ENCODE data around the gene SPRED2. TPM values are rescaled to one million over a fixed set of nuclear protein-coding genes. Genes with fewer than 3 reads are reported as not detected.

Gene SPRED2
- polyA plus RNA-seq, 1 donor from 2014 or later = 5.3 TPM

DNA sequence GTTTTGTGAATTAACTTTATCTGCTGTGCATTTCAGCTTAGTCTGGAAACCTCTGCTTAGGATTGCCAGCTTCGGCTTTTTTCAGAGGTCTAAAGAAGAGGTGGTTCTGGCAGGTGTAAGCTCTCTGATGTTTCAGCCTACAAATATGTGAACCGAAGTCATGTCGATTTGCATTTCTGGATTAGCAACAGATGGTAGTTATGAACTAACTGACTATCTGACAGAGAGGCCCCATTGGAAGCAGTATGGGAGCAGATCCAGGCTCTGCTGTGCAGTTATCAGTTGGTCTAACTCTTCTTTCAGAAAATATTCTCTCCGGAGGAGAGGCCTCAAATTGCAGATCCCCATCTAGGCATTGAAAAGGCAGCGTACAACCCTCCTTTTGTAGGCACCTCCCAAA lies 32.7 kb upstream of the SPRED2 start:
- Histone ChIP-seq H3K36me3 (ENCODE audit: insufficient read depth, low read length) (no peaks in the 10 kb centered on the region), H3K27ac (ENCODE audit: low read length) (no peak overlapping the region), H4K20me1 (ENCODE audit: insufficient read depth) (no peaks in the 10 kb centered on the region), H3F3A (ENCODE audit: insufficient read depth, low read length, poor library complexity, severe bottlenecking) (no peaks in the 10 kb centered on the region), H3K9ac (ENCODE audit: low read length) (no peak overlapping the region), H3K4me3 (ENCODE audit: low read length) (no peak overlapping the region), H2AFZ (ENCODE audit: low read depth, low read length) (no peak overlapping the region), H3K9me2 (ENCODE audit: insufficient read depth, low read length) (no peaks in the 10 kb centered on the region), H3K9me3 (ENCODE audit: low read length) (no peaks in the 10 kb centered on the region), H3K4me2 (ENCODE audit: low read length) (no peak overlapping the region), H3K79me2 (replicated peaks; ENCODE audit: insufficient read depth, low read length) (no peaks in the 10 kb centered on the region), H3K27me3 (ENCODE audit: insufficient read depth, low read depth, low read length) (no peaks in the 10 kb centered on the region)
- TF ChIP-seq, protein P1, sequence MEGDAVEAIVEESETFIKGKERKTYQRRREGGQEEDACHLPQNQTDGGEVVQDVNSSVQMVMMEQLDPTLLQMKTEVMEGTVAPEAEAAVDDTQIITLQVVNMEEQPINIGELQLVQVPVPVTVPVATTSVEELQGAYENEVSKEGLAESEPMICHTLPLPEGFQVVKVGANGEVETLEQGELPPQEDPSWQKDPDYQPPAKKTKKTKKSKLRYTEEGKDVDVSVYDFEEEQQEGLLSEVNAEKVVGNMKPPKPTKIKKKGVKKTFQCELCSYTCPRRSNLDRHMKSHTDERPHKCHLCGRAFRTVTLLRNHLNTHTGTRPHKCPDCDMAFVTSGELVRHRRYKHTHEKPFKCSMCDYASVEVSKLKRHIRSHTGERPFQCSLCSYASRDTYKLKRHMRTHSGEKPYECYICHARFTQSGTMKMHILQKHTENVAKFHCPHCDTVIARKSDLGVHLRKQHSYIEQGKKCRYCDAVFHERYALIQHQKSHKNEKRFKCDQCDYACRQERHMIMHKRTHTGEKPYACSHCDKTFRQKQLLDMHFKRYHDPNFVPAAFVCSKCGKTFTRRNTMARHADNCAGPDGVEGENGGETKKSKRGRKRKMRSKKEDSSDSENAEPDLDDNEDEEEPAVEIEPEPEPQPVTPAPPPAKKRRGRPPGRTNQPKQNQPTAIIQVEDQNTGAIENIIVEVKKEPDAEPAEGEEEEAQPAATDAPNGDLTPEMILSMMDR (IDR thresholded peaks at IDR 0.05; ENCODE audit: poor library complexity, severe bottlenecking) = no peak
- TF ChIP-seq SMC3 (conservative IDR thresholded peaks at IDR 0.05; ENCODE audit: poor library complexity) (no peak), TAF1 (IDR thresholded peaks at IDR 0.05; ENCODE audit: low read depth) (no peak), EZH2 (IDR thresholded peaks at IDR 0.05; ENCODE audit: borderline replicate concordance, insufficient read depth, low read length, poor library complexity, severe bottlenecking) (no peak), MXI1 (conservative IDR thresholded peaks at IDR 0.05; ENCODE audit: poor library complexity, severe bottlenecking) (no peak), POLR2AphosphoS5 (IDR thresholded peaks at IDR 0.05) (no peak), EP300 (conservative IDR thresholded peaks at IDR 0.05; ENCODE audit: poor library complexity, severe bottlenecking) (no peak), RAD21 (conservative IDR thresholded peaks at IDR 0.05) (no peak)
- TF ChIP-seq, protein P2, sequence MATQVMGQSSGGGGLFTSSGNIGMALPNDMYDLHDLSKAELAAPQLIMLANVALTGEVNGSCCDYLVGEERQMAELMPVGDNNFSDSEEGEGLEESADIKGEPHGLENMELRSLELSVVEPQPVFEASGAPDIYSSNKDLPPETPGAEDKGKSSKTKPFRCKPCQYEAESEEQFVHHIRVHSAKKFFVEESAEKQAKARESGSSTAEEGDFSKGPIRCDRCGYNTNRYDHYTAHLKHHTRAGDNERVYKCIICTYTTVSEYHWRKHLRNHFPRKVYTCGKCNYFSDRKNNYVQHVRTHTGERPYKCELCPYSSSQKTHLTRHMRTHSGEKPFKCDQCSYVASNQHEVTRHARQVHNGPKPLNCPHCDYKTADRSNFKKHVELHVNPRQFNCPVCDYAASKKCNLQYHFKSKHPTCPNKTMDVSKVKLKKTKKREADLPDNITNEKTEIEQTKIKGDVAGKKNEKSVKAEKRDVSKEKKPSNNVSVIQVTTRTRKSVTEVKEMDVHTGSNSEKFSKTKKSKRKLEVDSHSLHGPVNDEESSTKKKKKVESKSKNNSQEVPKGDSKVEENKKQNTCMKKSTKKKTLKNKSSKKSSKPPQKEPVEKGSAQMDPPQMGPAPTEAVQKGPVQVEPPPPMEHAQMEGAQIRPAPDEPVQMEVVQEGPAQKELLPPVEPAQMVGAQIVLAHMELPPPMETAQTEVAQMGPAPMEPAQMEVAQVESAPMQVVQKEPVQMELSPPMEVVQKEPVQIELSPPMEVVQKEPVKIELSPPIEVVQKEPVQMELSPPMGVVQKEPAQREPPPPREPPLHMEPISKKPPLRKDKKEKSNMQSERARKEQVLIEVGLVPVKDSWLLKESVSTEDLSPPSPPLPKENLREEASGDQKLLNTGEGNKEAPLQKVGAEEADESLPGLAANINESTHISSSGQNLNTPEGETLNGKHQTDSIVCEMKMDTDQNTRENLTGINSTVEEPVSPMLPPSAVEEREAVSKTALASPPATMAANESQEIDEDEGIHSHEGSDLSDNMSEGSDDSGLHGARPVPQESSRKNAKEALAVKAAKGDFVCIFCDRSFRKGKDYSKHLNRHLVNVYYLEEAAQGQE (IDR thresholded peaks at IDR 0.05; ENCODE audit: borderline replicate concordance) = no peak

DNA sequence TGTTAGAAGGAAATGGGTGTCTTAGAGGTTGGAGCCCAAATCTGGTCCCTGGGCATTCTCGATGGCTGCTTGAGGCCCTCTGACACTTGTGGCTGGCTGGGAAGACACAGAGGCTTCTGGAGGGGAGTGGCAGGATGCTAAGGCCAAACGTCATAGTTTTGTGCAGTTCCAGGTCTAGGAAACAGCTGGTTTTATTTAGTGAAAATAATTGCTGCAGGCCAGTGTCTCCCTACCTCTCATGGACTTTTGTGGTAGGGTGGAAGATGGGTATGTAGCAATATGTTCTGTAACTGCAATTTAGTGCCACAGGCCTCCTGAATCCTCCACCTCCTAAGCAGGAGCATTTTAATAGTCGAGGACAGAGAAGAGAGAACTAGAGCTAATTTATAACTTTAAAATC lies 32.2 kb upstream of the SPRED2 start:
- no peaks in the 10 kb centered on the region for H3K79me2 ChIP-seq (replicated peaks; ENCODE audit: insufficient read depth, low read length)
- TF ChIP-seq, protein P1 (IDR thresholded peaks at IDR 0.05; ENCODE audit: poor library complexity, severe bottlenecking) = no peak
- no peak overlapping the region for H2AFZ ChIP-seq (ENCODE audit: low read depth, low read length)

More for the DNA sequence above, 32.2 kb upstream of the SPRED2 start:
- H3K4me3 ChIP-seq (ENCODE audit: low read length) = no peak overlapping the region
- H3K9ac ChIP-seq (ENCODE audit: low read length) = no peak overlapping the region
- H3K9me3 ChIP-seq (ENCODE audit: low read length) = no peaks in the 10 kb centered on the region
- H3K9me2 ChIP-seq (ENCODE audit: insufficient read depth, low read length) = no peaks in the 10 kb centered on the region
- no peak overlapping the region for H3K4me2 ChIP-seq (ENCODE audit: low read length)
- H3F3A ChIP-seq (ENCODE audit: insufficient read depth, low read length, poor library complexity, severe bottlenecking) = no peaks in the 10 kb centered on the region
- no peaks in the 10 kb centered on the region for H3K27me3 ChIP-seq (ENCODE audit: insufficient read depth, low read depth, low read length)
- H4K20me1 ChIP-seq (ENCODE audit: insufficient read depth) = no peaks in the 10 kb centered on the region
- no peaks in the 10 kb centered on the region for H3K36me3 ChIP-seq (ENCODE audit: insufficient read depth, low read length)
- H3K27ac ChIP-seq (ENCODE audit: low read length) = no peak overlapping the region
